GM12874 (cell line): Measurements from ENCODE around the gene TFIP11.

ENCODE experiments used
- TF ChIP-seq, protein P1 (sequence below): IDR thresholded peaks from 2 replicates; pipeline ENCODE4 v1.5.1; 2011; ENCODE audit warnings: low read depth, mild to moderate bottlenecking, control low read depth, low read length, moderate library complexity; ENCODE audit not compliant: insufficient read depth

Gene TFIP11

DNA sequence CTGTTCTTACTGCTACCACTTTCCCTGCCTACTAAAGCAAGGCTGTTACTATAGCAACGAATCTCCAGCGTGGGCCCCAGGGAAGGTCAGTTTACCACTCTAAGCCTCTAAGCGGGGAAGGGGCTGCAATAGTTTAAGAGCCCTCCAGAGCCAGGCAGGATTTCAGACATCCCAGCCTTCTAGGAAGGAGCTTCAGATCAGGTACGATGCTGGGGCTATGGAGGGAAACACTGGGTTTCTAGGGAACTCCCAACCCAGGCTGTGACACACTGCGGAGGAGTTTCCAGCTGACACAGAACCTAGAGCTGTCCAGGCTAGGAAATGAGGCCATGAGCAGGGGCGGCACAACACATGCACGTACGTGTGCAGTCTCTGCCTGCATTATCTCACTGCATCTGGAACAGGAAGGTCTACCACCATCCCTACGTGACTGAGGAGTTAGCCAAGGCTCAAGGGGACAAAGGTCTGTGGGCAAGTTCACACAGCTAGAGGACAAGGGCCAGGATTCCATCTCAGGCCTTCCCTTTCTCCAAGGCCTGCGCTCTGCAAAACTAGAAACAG, 49.1 kb downstream of the TFIP11 start:
- TF ChIP-seq, protein P1, sequence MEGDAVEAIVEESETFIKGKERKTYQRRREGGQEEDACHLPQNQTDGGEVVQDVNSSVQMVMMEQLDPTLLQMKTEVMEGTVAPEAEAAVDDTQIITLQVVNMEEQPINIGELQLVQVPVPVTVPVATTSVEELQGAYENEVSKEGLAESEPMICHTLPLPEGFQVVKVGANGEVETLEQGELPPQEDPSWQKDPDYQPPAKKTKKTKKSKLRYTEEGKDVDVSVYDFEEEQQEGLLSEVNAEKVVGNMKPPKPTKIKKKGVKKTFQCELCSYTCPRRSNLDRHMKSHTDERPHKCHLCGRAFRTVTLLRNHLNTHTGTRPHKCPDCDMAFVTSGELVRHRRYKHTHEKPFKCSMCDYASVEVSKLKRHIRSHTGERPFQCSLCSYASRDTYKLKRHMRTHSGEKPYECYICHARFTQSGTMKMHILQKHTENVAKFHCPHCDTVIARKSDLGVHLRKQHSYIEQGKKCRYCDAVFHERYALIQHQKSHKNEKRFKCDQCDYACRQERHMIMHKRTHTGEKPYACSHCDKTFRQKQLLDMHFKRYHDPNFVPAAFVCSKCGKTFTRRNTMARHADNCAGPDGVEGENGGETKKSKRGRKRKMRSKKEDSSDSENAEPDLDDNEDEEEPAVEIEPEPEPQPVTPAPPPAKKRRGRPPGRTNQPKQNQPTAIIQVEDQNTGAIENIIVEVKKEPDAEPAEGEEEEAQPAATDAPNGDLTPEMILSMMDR = no peak

DNA sequence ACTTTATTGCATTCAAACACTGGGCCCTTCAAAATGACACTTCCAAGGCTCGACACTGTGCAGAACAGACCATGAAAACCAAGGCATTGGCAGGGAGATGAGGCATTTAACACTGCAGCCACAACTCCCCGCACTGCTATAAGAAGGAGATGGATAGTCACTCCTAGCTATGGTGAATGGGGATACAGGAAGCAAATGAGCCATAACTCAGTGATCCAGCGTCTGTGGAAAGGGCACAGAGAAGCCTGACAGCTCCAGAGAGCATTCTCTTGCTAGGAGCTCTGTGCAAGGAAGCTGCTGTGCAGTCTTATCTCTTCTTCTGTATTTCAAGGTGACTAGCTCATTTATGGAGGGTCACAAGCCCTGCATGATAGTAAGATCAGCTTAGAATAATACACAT, 49.6 kb downstream of the TFIP11 start:
- TF ChIP-seq, protein P1 = no peak

DNA sequence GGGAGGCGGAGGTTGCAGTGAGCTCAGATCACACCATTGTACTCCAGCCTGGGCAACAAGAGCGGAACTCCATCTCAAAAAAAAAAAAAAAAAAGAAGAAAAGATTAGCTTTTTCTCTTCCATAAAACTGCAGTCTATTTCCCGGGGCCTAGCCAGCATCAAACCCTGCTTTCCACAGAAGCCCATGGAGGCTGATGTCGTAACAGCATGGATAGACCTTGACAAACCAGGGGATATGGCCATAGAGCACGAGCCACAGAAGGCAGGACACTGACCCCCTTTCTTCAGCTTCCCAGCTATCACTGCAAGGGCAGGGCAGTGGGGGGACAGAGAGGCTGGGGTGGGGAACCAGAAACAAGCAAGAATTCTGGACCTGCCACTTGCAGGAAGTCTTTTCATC, 50.2 kb downstream of the TFIP11 start:
- TF ChIP-seq, protein P1 = no peak

DNA sequence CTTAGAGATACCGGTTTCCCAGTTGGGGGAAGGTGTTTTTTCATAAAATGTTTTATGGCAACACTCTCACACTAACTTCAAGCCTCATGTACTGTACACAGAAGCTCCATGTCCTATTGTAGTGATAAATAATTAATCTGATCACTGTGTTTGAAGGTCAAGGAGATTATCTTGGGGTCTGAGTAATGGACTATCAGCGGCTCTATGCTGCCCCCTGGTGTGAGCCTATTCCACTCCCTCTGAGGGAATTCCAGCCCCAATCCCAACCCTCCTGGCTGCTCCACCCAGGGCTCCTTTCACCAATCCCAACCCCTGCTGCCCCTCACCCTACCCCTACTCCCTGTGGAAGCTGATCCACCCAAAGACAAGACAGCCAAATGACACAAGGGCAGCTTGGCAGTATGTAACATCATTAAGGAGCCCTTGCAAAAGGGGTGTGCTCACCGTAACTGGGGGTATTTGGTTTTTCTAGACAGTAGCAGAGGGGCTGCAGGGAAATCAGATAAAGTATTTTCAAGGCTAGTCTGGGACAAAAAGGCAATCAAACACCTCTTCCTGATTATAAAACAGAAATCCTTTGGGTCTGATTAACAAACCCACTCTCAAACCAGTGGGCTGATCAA, 51.0 kb downstream of the TFIP11 start:
- TF ChIP-seq, protein P1 = peak; percentile 77

DNA sequence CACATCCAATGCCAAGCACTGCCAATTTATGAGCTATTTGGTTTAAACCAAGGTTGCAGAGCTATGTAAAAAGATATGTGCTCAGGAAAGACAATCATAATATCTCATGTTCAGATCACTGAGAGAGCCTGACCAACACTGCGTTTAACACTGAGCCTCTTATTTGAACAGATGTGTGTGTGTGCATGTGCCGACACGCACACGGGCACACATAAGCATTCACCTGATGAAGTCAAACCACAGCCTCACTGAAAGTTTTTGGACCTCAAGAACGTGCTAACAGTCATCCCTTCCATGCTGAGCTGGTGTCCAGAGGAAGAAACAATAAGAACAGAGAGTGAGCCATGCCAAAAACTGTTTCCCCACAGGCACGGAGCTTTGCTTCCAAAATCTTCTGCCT, 52.1 kb downstream of the TFIP11 start:
- TF ChIP-seq, protein P1 = no peak

DNA sequence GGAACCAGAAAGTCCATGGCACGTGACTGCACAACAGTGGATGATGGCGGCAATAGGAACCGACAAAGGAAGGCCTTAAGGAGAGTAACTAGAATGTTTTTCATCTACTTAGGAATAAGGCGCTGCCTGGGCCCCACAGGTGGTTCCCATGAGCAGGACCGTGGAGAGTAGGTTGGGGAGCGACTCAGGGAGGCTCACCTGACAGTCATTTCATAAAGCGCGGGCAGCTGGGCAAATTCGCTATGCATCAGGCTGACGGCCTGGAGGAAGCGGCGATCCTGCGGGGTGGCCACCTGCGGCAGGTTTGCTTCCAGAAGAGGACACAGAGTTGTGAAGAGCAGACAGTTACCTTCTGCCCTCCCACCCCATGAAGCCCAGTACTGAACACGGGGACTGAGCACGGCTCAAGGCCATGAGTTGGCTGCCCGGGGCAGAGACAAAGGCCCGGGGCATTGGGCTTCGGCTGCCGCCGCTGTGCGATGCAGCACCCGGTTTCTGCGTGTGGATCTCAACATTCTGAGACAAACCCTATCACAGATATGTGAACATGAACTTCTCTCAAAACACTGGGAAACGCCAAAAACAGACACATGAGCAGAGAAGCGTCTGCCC, 54.5 kb downstream of the TFIP11 start:
- TF ChIP-seq, protein P1 = no peak

DNA sequence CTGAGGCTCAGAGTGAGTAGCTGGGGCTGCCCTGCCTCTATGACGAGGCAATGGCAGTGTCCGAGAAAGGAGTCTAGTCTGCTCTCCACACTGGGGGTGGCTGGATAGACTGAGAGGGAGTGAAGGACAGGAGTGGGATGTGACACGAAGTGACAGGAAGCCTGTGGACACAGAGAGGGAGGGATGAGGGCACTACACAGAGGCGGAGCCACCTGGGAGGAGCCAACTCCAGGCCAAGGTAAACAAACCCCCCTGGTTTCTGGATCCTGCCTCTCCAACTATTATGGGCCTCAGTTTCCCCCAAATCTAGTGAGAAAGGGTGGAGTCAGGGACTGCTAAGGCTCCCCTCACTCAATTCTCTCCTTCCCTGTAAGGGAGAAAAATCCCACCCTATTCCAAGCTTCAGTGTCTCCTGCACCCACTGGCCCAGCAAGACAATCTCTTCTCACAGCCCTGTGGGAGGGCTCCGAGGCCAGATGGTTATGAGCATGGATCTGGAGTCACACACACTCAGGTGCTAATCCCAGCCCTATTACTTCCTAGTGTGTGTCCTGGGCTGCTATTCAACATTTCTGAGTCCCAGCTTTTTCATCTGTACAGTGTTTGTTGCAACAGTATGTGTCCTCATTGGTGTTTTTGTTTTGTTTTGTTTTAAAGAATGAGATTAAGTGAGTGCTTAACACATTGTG, 58.3 kb downstream of the TFIP11 start:
- TF ChIP-seq, protein P1 = no peak
